HG03354 (cell line): Measurements from ENCODE around the gene C11orf52.
"Not testable (repeated sequence)": the region's sequence is repeated elsewhere in the genome, so short reads cannot be mapped to it uniquely, and the experiment has no call there.

ENCODE experiments used
- ATAC-seq: cut with Tn5 transposase; IDR thresholded peaks from one replicate; pipeline ENCODE4 v1.9.1; 2021; ENCODE audit warnings: mild to moderate bottlenecking; ENCODE audit not compliant: unreplicated experiment, poor library complexity, severe bottlenecking

Gene C11orf52, protein sequence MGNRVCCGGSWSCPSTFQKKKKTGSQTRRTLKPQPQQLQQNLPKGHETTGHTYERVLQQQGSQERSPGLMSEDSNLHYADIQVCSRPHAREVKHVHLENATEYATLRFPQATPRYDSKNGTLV

DNA sequence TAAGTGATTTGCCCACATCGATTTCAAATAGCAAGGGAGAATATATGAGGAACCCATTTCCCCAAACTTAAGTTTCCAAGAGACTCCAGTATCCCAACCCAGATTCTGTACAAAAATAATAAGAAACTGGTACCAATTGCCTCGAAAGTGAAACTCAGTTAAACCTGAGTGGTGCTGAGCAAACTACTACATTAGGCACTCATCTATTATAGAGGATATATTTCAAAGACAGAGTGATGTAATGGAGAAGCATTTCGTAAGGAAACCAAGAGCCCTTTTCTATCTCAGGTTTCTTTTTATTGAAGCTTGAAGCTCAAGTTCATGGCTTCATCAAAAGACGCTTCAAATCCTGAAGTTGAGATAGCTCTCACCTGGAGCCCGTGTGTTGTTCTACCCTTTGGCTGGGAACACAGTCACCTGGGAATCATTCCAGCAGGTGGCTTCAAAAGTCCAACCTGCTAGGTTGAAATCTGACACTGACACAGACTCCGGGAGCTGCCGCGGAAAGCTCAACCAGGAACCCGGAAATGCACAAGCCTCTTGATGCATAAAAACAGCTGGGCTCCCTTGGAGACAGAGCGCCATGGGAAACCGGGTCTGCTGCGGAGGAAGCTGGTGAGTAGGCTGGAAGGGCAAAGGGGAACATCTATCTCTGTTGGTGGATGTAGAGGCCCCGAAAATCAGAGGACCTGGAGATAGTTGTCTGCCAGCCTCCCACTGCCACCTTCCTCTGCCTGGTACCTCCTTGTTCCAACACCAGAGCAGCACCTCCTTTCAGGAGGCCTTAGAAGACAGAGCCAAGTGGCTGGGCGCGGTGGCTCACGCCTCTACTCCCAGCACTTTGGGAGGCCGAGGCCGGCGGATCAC, at the start of gene C11orf52:
Gene C11orf52, plus strand, starts transcription at position 524 of the 867 bp plus-strand sequence. Its CDS starts 60 bp downstream, at position 584.
- no peak for ATAC-seq

DNA sequence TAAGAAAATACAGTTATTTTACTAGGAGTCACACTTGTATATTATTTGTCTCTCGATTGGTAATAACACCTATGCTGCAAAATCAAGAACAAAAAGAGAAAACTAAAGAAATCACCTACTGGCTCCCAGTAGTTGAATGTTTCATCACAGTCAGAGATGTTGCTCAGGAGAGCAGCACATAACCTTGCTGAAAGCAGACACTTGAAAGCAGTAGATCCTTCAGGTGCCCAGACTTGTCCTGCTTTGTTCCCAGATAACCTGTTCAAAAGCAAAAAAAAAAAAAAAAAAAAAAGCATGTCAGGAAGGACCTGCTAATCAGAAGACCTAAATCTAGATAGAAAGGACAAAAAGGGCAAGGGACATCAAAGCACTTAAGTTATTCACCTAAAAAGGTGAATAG, 48.6 kb upstream of the C11orf52 start:
- no peak for ATAC-seq

DNA sequence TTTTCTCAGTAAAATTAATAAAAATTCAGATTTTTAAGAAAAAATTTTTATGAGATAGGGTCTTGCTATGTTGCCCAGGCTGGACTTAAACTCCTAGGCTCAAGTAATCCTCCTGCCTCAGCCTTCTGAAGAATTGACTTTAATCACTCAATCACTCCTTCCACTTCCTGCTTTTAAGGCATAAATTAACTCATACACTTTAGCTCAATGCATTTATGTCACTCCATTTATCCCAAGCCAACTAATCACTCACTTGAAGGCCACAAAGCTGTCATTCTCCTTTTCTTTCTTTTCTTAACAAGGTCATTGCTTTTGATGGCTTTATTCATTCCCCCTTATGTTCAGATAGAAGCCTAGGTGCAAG, 48.2 kb upstream of the C11orf52 start:
- peak; percentile 13 for ATAC-seq

DNA sequence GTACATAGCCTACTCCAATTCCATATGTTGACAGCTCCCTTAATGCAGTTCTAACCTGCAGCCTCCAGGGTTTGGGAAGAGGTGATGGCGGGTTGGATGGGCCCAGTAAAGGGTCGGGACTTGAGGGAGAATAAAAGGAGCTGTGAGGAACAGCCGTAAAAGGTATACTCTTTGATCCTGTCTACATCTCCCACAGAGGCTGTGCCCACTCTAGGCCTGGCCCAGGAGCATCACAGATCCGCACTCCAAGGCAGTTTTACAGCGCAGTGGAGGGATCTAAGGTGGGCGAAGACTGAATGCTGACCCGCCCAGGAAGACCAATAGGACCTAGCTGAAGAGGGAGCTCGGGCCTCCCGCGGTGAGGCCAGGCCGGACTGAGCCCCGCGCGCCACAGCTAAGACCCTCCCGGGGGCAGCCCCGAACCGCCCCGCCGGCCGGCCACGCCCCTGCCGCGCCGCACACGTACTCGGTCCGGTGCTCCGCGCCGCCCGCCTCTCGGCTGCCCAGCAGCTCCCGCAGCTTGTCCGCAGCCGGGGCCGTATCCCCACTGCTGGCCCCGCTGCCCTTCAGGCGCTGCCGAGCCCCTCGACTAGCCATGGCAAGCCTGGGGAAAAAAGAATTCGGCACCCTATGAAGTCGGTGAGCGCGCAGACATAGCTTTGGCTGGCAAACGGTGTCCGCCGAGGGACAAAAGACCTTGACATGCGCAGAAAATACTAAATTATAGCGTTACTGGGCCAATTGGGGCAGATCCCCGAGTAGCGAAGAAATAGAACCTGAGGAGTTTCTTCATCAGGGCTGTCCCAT, 47.6 kb upstream of the C11orf52 start, which contains the start of gene ALG9:
Gene ALG9, minus strand, starts transcription at position 696 of the 807 bp plus-strand sequence. Its CDS starts 99 bp downstream, at position 597.
- ATAC-seq: peak; percentile 90

DNA sequence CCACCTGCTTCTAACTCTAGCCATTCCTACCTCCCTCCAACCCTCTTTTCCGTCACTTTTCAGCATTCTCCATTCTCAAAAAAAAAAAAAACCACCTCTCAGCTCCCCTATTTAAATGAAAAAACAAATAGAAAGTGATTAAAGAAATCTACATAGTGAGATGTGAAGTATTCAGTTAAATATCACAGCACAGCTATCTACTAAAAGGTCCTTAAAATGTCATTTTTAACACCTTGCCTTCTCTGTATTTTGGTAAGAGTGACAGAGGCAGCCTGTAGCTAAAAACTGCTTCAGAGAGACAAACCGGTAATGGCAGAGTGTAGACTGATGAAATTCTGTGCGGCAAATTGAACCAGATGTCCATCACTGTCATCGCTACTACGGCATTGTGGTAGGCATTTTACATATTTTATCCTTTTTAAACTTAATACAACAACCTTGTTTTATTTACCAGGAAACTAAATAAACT, 47.0 kb upstream of the C11orf52 start:
- no peak for ATAC-seq

DNA sequence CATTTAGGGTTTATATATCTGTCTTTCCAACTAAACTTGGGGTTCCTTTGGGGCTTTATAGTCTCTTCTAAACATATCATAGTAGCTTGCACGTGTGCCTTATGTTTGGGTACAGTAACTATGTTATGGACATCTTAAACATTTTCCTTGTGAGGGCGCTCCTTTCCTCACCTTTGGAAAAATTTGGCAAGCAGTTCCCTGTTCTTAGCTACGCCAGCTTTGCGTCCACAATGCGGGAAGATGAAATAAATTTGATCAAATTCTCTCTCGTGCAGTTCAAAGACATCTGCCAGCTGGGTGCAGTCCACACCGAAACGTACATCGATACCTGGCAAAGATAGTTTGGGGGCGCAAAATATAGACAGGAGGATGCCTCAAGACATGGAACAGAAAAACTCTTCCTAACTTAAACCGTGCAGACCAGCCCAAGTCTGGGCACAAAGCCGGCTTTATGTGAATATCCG, 40.3 kb upstream of the C11orf52 start:
- peak; percentile 21 for ATAC-seq

DNA sequence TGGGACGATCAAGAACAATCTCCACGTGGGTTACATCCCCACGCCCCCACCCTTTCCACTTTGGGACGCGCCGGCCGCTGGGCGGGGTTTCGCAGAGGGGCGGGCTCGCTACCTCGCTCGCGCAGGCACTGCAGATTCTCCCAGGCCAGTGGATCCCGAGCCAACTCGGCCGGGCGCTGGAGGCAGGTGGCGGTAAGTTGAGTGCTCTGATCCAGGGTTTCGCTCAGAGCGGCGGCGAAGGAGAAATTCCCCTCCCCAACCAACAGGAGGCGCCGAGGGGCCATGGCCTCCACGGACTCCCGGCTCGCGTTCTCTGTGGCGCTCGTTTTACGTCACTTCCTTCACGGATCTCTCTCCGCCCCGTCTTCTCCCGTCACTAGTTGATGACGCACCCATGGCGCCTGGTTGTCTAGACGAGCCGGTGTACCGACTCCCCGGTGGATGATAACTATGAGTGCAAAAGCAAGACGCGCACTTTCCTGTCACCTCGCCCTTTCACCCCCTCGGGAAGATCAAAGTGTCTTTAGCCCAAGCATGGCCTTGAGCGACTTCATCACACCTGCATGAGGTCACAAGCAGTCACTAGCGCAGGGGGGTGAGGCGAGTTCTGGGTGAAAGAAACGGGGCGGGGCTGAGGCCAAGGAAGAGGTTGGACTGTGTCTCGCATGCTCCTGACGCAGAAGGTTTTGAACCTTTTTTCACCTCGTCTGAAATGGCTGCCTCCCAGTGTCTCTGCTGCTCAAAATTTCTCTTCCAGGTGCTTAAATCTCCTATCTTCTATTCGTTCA, 39.7 kb upstream of the C11orf52 start, which contains the start of the genes CFAP68 and FDXACB1:
Gene CFAP68, plus strand, starts transcription at position 693 of the 788 bp plus-strand sequence. Its CDS starts 20 bp downstream, at position 713.
Gene FDXACB1, minus strand, starts transcription at position 317 of the 788 bp plus-strand sequence. Its CDS starts 33 bp downstream, at position 284.
- ATAC-seq: peak; percentile 91

DNA sequence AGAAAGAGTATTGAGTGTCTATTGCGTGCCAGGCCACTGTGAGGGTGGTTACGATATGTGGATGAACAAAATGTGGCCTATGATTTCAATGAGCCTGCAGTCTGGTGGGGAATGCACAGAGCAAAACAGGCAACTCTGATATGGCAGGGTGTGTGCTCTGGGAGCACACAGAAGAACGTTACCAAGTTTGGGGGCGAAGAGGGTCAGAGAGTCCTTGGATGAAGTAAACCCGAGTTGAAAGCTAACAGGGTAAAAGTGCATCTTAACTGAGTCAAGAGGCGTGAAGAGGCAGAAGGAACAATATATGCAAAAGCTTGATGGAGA, 39.1 kb upstream of the C11orf52 start:
- ATAC-seq: no peak

DNA sequence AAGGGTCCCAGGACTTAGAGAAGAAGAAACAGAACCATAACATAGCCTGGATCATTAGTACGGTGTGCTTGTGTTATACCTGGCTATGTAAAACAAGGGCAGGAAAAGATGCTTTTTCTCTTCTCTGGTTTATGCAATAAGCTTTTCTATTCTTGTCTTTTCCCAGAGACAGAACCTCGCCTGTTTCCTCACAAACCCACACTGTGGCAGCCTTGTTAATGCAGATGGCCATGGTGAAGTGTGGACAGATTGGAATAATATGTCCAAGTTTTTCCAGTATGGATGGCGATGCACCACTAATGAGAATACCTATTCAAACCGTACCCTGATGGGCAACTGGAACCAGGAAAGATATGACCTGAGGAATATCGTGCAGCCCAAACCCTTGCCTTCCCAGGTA, 36.5 kb upstream of the C11orf52 start:
- no peak for ATAC-seq

DNA sequence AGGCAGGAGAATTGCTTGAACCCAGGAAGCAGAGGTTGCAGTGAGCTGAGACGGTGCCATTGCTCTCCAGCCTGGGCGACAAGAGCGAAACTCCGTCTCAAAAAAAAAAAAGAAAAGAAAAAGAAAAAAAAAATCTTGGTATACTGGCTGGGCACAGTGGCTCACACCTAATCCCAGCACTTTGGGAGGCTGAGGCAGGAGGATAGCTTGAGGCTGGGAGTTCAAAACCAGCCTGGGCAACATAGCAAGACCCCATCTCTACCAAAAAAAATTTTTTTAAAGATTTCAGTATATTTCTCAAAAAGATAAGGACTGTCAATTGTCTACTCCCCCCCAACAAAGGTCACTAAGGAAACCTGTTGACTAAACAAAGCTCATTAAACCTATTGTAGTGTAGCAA, 33.7 kb upstream of the C11orf52 start:
- ATAC-seq: not testable (repeated sequence)

DNA sequence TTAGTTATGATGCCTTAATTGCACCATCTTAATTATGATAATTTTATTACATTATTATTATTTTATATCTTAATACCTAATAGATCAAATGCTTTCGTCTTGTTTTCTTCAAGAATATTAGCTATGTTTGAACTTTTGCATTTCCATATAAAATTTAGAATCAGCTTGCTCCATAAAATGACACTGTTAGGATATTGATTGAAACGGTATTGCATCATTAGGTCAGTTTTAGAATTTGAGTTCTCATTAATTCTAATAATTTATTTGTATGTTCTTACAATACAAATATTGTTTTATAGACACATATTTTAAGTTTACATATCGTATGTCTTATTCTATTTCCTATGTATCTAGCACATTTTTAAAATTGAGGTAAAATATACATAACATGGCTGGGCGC, 32.7 kb upstream of the C11orf52 start:
- no peak for ATAC-seq

DNA sequence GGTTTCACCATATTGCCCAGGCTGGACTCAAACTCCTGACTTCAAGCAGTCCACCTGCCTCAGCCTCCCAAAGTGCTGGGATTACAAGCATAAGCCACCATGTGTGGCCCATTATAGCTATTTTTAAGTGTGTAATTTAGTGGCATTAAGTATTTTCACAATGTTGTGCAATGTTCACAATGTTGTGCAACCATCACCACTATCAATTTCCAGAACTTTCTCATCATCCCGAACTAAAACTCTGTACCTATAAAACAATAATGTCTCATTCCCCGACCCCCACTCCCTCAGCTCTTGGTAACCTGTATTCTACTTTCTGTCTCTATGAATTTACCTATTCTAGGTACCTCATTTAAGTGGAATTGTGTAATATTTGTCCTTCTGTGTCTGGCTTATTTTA, 31.9 kb upstream of the C11orf52 start:
- ATAC-seq: no peak

DNA sequence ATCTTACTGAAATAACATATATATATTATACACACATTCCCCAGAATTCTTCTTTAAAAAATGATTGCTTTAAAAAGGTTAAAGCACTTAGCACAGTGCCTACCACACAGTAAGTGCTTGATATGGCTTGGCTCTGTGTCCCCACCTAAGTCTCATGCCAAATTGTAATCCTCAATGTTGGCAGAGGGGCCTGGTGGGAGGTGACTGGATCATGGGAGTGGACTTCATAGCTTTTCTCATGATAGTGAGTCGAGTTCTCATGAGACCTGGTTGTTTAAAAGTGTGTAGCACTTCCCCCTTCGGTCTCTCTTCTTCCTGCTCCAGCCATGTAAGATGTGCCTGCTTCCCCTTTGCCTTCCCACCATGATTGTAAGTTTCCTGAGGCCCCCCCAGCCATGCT, 13.3 kb upstream of the C11orf52 start:
- no peak for ATAC-seq

DNA sequence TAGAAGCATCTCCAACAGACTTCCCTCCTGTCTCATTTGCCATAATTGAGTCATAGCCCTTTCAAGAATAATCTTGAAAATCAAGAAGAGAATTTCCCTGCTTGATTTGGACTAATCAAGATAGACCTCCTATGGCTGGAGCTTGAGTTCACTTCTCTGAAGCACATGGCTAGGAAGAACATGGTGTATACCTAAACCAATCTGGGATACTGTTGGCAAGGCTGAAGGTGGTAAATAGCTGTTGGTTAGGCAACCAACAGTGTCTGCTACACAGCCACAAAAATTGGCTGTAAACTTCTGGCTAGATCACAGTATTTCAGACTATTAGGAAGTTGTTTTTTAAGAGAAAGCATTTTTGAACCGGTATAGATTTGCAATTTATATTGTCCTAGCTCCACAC, 12.0 kb upstream of the C11orf52 start:
- ATAC-seq: no peak

DNA sequence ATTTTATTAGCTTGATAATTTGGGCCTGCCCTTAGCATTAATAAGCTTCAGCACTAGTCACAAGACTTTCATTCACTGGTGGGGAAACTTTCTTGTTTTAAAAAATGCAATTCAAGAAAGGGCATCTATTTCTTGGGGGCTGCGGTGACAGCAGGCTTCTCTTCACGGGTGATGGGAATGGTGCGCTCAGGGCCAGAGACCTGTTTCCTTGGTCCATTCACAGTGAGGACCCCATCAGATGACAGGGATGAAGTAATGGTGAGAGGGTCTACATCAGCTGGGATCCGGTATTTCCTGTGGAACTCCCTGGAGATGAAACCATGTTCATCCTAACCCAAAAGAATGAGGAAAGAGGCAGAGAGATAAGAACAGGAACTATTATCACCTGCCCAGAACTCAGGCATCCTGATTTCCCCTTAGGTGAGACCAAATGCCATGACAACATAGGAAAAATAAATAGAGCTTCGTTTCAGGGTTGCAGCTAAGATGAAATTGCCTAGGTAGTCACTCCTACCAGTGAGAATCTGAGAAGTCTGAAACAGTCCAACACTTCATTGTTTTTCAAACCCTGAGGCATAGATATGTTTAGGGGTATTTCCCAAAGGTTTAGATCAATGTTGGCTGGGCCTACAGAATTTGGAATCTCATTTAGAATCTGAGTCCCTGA, 9.9 kb upstream of the C11orf52 start:
- ATAC-seq: no peak

DNA sequence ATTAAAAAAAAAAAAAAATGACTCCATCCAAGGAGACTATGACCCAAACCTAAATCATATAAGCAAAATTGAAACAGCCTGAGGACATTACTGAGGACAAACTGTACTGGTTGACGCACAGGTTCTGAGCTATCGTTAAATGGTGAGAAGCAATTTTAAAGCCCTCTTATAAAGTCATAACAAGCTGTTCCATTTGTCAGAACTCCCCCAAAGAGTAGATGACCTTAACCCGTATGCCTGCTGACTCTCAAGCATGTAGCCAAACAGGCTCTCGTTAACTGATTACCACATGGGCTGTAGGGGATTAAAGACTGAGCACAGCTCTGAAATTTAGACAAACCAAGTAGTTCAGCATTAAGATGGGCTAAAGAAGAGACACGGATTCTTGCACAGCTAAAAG, 9.3 kb upstream of the C11orf52 start:
- no peak for ATAC-seq

DNA sequence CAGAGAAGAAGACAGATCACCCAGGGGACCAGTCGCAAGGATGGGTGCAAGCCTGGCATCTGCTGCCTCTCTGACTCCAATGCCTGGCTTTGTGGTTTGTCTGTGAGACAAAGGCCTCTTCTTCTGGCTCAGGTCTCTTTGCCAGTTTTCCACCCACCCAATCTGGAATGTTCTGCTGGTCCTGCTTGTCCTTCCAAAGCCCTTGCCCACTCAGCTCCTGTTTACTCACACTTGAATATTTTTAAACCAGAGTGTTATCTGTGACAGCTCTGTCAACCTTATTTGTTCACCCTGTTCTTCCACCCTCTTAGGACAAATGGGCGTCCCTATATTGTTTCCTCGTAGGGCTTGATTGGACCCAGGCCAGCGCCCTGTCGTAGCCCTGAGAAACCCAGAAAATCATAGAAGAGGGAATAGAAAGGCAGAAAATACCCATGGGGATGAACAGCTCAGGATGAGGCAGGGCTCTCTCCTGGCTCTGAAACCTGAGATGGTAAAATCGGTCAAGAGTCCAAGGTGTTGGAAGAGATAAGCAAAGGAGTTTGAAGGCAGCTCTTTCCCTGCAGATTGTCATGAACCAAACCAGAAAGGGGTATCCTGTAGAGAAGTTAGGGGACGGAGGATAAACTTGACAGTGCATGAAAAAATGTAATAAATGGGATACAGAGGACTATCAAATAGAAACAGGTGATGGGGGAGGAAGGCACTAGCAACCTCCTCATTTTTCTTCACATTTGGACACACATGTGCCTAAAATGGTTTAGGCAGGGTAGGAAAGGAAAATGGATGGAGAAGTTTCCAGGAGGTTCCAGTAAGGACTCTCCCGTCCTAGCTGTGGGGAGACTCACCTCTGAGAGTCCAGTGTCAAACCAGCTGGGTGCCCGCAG, 7.8 kb upstream of the C11orf52 start:
- no peak for ATAC-seq
